Left colon (tissue), 2 donors: ENCODE measurements around the gene GSTK1. TPM values are rescaled to one million over a fixed set of nuclear protein-coding genes. Genes with fewer than 3 reads are reported as not detected.
A peak's percentile ranks its signal among the peaks of the same experiment; 100 is the strongest.

Source experiments
- ATAC-seq: fragments of 200-7000 bp; cut with Tn5 transposase; one replicate; pipeline ENCODE4 v1.9.1; 2020; ENCODE audit warnings: mild to moderate bottlenecking, moderate library complexity
- DNase-seq, 2 donors: peaks; one replicate each; pipeline ENCODE4 v3.0.0-alpha.2; 2020
- intact Hi-C, 2 donors: fragments of 100-400 bp; cut with DNase I in 1 of 2; cut with micrococcal nuclease in 1 of 2; formaldehyde crosslinking; loops; one replicate each; pipeline versions ENCODE4 v1.11.2 to v1.14.0; 2022; cut with DNase I, micrococcal nuclease
- total RNA-seq, 2 donors: library from RNA; stranded (reverse); fragmentation: NEBNext Ultra II Directional; extraction: Animal tissue kit (Norgen Biotek cat#: 25700); gene quantifications; one replicate each; pipeline ENCODE4 v1.2.1, GENCODE V29; 2021
- donor health status: DM: no; HTN: no; CAD: no.
- donor health status: DM: yes; HTN: yes; CAD: no.

Gene GSTK1
- total RNA-seq, 2 donors from 2014 or later, result 290 to 349 TPM

- ATAC-seq (no peak), DNase-seq (no peak)
- intact Hi-C loops, result loop anchor here in 1 of 2 donors (10.0 kb wide), 1 partner anchor 69 kb away; no protein-coding TSS in a partner anchor
Measured at GRCh38 chr7:143235561-143235960, 27.7 kb upstream of the GSTK1 start.

- intact Hi-C loops, result loop anchor here in 1 of 2 donors (10.0 kb wide), 1 partner anchor 68 kb away; no protein-coding TSS in a partner anchor
- DNase-seq, result no peak
- ATAC-seq, result no peak
Measured at GRCh38 chr7:143236408-143236990, 26.7 kb upstream of the GSTK1 start.

GRCh38 chr7:143237366-143237765 is 25.9 kb upstream of the GSTK1 start:
- intact Hi-C loops, result loop anchor here in 1 of 2 donors (10.0 kb wide), 1 partner anchor 67 kb away; no protein-coding TSS in a partner anchor
- no peak for ATAC-seq

GRCh38 chr7:143238289-143238980 is 24.8 kb upstream of the GSTK1 start:
- no peak for DNase-seq
- ATAC-seq, result no peak
- intact Hi-C loops, result loop anchor here in 1 of 2 donors (10.0 kb wide), 1 partner anchor 66 kb away; no protein-coding TSS in a partner anchor

More at GRCh38 chr7:143237366-143237765, 25.9 kb upstream of the GSTK1 start:
- DNase-seq, result no peak

GRCh38 chr7:143239813-143240212 is 23.4 kb upstream of the GSTK1 start:
- ATAC-seq (no peak), DNase-seq (no peak)
- intact Hi-C loops, result loop anchor here (2.0 to 10.0 kb wide), 3 partner anchors 62 to 177 kb away; no protein-coding TSS in a partner anchor

- intact Hi-C loops, result loop anchor here in 1 of 2 donors (2.0 to 5.0 kb wide), 2 partner anchors 62 to 176 kb away; no protein-coding TSS in a partner anchor
- ATAC-seq (peak; percentile 36), DNase-seq (peak; percentile 61 to 73)
Measured at GRCh38 chr7:143240291-143241168, 22.7 kb upstream of the GSTK1 start.

GRCh38 chr7:143242306-143242705 is 20.9 kb upstream of the GSTK1 start:
- ATAC-seq (no peak), DNase-seq (no peak)
- intact Hi-C loops, result loop anchor here in 1 of 2 donors (5.0 kb wide), 1 partner anchor 60 kb away; no protein-coding TSS in a partner anchor

- ATAC-seq (peak; percentile 60), DNase-seq (no peak)
- intact Hi-C loops, result loop anchor here in 1 of 2 donors (5.0 kb wide), 1 partner anchor 59 kb away; no protein-coding TSS in a partner anchor
Measured at GRCh38 chr7:143243111-143243510, 20.1 kb upstream of the GSTK1 start.

- intact Hi-C loops, result loop anchor here in 1 of 2 donors (5.0 kb wide), 1 partner anchor 59 kb away; no protein-coding TSS in a partner anchor
- no peak for DNase-seq
- peak; percentile 24 for ATAC-seq
Measured at GRCh38 chr7:143243614-143244013, 19.6 kb upstream of the GSTK1 start.

- intact Hi-C loops, result loop anchor here in 1 of 2 donors (5.0 kb wide), 1 partner anchor 58 kb away; no protein-coding TSS in a partner anchor
- ATAC-seq, result peak; percentile 48
- DNase-seq, result no peak
Measured at GRCh38 chr7:143244321-143244720, 18.9 kb upstream of the GSTK1 start.

GRCh38 chr7:143245123-143245522 is 18.1 kb upstream of the GSTK1 start:
- intact Hi-C loops, result no loop called here
- peak; percentile 73 for ATAC-seq
- DNase-seq, result peak in 1 of 2 donors; percentile 42

GRCh38 chr7:143247372-143247771 is 15.9 kb upstream of the GSTK1 start:
- no peak for ATAC-seq
- no peak for DNase-seq
- intact Hi-C loops, result no loop called here

GRCh38 chr7:143248761-143249354 is 14.4 kb upstream of the GSTK1 start:
- DNase-seq, result peak in 1 of 2 donors; percentile 46

GRCh38 chr7:143250199-143250598 is 13.0 kb upstream of the GSTK1 start:
- intact Hi-C loops, result no loop called here
- DNase-seq (no peak), ATAC-seq (no peak)

More at GRCh38 chr7:143248761-143249354, 14.4 kb upstream of the GSTK1 start:
- peak; percentile 74 for ATAC-seq
- intact Hi-C loops, result no loop called here

- ATAC-seq (no peak), DNase-seq (no peak)
- intact Hi-C loops, result no loop called here
Measured at GRCh38 chr7:143250822-143251221, 12.4 kb upstream of the GSTK1 start.

GRCh38 chr7:143252006-143252405 is 11.2 kb upstream of the GSTK1 start:
- DNase-seq (no peak), ATAC-seq (no peak)
- intact Hi-C loops, result no loop called here

- intact Hi-C loops, result no loop called here
- ATAC-seq (no peak), DNase-seq (no peak)
Measured at GRCh38 chr7:143255564-143255963, 7.7 kb upstream of the GSTK1 start.

GRCh38 chr7:143256325-143256724 is 6.9 kb upstream of the GSTK1 start:
- ATAC-seq (no peak), DNase-seq (no peak)
- intact Hi-C loops, result no loop called here
